Measurements from ENCODE around the gene DYRK1B.

DYRK1B gene

GRCh38 chr19:39833464-39834286 lies at the start of gene DYRK1B:
Gene DYRK1B (minus strand): TSS chr19:39834162. CDS start chr19:39831867, 2,295 bp downstream.
- Histone ChIP-seq H3K4me3 (ENCODE audit: low read depth, low read length) (peak within 1 kb of the TSS; percentile 64), H3K27ac (ENCODE audit: extremely low read depth, low read depth, low read length) (peak within 1 kb of the TSS; percentile 95), H3K4me1 (ENCODE audit: control insufficient read depth, insufficient read depth, low read length) (peaks cover 18% of the 10 kb centered on the region), H3K9me3 (ENCODE audit: control insufficient read depth, insufficient read depth, low read depth, low read length) (no peaks in the 10 kb centered on the region), H3K36me3 (ENCODE audit: control insufficient read depth in 2 of 2, insufficient read depth in 1 of 2, low read length in 2 of 2) (peaks cover 79 to 80% of the 10 kb centered on the region in 2 experiments)
- ChIA-PET CTCF (interaction anchor here (0.6 to 2.2 kb wide), 10 partner anchors 11 to 418 kb away, joined by 3 to 63 read pairs (median 4); partner anchors contain the start of genes FBL and PSMC4), POLR2A (interaction anchor here (0.5 to 2.2 kb wide), 35 partner anchors 9 to 770 kb away, joined by 3 to 124 read pairs (median 5); partner anchors contain the start of genes FBL, PLD3, PSMC4 and RPS16)
- no peak for TF ChIP-seq ZNF521 (tag by site-specific recombination; IDR thresholded peaks at IDR 0.05)
- TF ChIP-seq ATF2 (tag by site-specific recombination; IDR thresholded peaks at IDR 0.05; ENCODE audit: low read depth), result no peak
- no peak for TF ChIP-seq ZNF747 (tag by site-specific recombination; IDR thresholded peaks at IDR 0.05)
- peak; percentile 46 for TF ChIP-seq ZSCAN4 (tag by site-specific recombination; IDR thresholded peaks at IDR 0.05)
- peak; percentile 99 for TF ChIP-seq ZFP69B (tag by site-specific recombination; IDR thresholded peaks at IDR 0.05)
- peak; percentile 45; the same call in 1 of the 2 replicates for TF ChIP-seq ZNF660 (tag by site-specific recombination; IDR thresholded peaks at IDR 0.05)
- peak; percentile 100 for TF ChIP-seq PATZ1 (tag by site-specific recombination; IDR thresholded peaks at IDR 0.05)
- peak; percentile 97; the same call in 1 of the 2 replicates for TF ChIP-seq YY1 (tag by site-specific recombination; IDR thresholded peaks at IDR 0.05)
- no peak for TF ChIP-seq ZNF140 (tag by site-specific recombination; IDR thresholded peaks at IDR 0.05)
- TF ChIP-seq ZNF785 (tag by site-specific recombination; IDR thresholded peaks at IDR 0.05), result peak; percentile 81
- TF ChIP-seq ZNF518A (tag by site-specific recombination; conservative IDR thresholded peaks at IDR 0.05; ENCODE audit: low read depth), result peak; percentile 20; the same call in 1 of the 2 replicates
- TF ChIP-seq ZNF792 (tag by site-specific recombination; IDR thresholded peaks at IDR 0.05), result peak; percentile 93; the same call in 1 of the 2 replicates
- no peak for TF ChIP-seq AEBP2 (tag by site-specific recombination; IDR thresholded peaks at IDR 0.05; ENCODE audit: borderline replicate concordance)
- TF ChIP-seq ZXDB (tag by site-specific recombination; IDR thresholded peaks at IDR 0.05), result peak; percentile 94
- TF ChIP-seq HOXD13 (CRISPR knock-in tag; IDR thresholded peaks at IDR 0.05; ENCODE audit: borderline replicate concordance), result no peak
- peak; percentile 98 for TF ChIP-seq KLF7 (tag by site-specific recombination; IDR thresholded peaks at IDR 0.05; ENCODE audit: borderline replicate concordance)
- TF ChIP-seq ZBTB7A (tag by site-specific recombination; IDR thresholded peaks at IDR 0.05; ENCODE audit: low read depth), result peak; percentile 98
- no peak for TF ChIP-seq PRDM6 (tag by site-specific recombination; IDR thresholded peaks at IDR 0.05)
- TF ChIP-seq YY2 (tag by site-specific recombination; IDR thresholded peaks at IDR 0.05), result peak; percentile 97
- TF ChIP-seq ZBTB26 (tag by site-specific recombination; optimal IDR thresholded peaks at IDR 0.05), result peak; percentile 60
- TF ChIP-seq TRIM28 (IDR thresholded peaks at IDR 0.05; ENCODE audit: borderline replicate concordance, low read length), result no peak
